ENCODE measurements around the gene LRCH3.

LRCH3 gene

DNA sequence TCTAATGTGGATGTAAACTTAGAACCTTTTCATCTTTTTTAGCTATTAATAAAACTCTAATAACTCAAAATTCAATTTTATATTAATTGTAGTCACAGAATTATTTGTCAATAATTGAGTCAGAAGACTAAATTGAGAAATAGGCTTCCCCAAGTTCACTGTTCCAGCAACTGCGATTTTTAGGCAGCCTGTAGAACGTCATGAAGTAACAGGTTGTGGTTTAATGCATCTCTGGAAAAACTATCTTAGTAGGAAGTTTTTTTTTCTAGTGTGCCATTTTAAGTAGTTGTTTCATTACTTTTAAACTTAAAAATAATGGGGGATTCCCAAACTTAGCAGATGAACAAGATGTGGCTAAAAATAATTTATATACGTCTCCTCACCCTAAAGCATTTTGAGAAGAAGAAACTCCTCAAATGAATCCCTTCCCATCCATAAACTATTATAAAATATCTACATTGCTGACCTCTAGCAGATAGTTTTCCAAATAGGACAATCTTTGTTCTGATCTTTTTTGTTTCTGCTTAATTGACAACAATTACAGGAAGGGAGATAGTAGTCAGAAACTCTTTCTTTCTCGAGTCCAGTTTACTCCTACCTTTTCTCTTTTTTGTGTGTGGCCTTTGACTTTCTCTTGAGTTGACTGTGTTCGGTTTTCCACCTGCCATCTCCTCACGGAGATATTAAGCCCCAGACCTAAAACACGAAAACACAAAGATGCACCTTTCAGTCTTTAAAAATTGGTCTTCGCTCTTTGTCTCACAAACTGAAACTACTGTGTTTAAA lies 43.1 kb downstream of the LRCH3 start:
- no peak for DNase-seq (ENCODE audit: low read depth)

DNA sequence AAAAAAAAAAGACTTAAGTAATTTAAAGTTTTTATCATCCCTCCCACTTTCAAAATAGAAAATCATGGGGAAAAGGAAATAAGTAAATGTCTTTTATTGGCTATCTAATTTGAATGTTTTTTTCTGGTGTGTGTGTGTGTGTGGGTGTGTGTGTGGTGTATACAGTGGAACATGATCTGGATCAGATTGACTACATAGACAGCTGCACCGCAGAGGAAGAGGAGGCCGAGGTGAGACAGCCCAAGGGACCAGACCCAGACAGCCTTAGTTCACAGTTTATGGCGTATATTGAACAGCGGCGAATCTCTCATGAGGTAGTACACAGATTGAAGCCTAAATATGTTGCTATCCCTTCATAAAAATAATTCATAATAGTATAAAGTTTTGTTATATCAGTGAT lies 44.5 kb downstream of the LRCH3 start:
- no peak for DNase-seq (ENCODE audit: low read depth)

DNA sequence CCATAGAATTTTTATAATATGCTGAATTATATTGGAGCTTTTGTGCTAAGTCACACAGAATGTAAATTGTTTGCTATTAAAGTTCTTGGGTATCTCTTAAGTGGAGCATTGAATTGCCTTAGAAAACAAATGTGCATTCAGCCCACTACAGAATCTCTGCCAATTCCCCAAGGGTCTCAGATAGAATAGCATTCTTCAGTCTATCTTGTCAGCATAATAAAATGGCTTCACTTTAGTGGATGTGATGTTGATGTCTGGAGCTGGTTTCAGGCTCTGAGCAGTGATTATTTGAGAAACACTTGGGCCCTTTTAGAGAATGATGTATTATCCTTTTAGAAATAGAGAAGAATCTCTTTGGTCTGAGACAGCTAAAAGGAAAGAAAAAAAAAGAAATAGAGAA lies 45.2 kb downstream of the LRCH3 start:
- DNase-seq (ENCODE audit: low read depth) = no peak

DNA sequence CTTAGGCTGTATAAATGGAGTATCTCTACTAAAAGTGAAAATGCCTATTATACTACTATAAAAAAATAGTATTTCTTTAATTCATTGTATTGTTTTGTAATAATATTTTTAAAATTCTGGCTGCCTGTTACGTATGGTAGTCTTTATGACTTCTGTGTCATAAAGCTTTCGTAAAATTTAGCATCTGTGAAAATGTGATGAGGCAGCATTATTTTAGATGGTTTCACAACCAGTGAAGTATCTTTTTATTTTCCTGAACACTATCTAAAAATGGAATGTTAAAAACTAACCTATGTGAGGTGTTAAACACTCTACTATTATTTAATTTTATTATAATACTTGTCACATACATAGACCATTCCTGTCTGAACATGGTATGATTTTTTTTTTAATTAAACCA lies 46.2 kb downstream of the LRCH3 start:
- no peak for DNase-seq (ENCODE audit: low read depth)

DNA sequence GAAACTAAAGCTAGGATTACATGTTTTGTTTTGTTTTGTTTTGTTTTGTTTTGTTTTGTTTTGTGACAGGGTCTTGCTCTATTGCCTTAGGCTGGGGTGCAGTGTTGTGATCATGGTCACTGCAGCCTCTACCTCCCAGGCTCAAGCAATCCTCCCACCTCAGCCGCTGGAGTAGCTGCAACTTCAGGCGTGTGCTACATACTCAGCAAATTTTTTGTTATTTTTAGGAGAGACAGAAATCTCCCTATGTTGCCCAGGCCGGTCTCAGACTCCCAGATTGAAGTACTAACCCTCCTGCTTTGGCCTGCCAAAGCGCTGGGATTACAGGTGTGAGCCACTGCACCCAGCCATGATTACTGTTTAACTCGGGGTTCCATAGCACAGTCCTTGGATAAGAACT lies 50.7 kb downstream of the LRCH3 start:
- DNase-seq (ENCODE audit: low read depth) = no peak

DNA sequence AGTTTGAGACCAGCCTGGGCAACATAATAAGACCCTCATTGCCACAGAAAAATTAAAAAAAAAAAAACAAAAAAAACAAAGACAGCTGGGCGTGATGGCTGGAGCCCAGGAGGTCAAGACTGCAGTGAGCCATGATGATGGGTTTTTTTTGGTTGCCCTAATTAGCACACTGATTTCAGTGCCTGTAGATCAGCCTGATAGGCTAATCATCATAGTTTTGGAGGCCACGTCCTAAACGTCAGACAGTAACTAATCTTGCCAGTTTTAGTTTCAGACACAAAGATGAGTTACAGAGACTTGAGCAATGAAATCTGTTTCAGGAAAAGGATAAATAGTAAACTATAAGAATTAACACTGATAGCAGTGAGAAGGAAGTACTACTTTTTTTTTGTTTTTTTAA lies 55.4 kb downstream of the LRCH3 start:
- DNase-seq (ENCODE audit: low read depth) = no peak

DNA sequence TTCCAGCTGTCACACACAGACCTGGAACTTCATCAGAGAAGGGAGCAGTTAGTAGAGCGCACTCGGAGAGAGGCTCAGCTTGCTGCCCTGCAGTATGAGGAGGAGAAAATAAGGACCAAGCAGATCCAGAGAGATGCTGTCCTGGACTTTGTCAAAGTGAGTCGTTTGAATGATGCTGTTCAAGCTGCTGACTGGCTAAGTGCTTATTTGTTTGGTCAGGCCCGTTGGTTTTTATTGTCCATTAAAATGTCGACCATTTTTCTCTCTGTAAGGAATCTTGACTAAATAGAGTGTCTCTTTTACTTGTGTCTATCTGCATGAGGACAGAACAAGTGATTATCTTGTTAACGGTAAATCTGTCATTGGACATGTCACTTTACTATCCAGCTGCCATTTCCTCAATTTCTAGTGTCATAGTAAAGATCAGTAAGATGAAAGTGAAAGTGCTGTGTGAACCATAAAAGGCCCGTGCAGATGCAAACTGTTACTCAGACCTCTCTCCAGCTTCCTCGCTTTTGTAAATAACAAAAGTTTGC lies 56.9 kb downstream of the LRCH3 start:
- no peak for DNase-seq (ENCODE audit: low read depth)

DNA sequence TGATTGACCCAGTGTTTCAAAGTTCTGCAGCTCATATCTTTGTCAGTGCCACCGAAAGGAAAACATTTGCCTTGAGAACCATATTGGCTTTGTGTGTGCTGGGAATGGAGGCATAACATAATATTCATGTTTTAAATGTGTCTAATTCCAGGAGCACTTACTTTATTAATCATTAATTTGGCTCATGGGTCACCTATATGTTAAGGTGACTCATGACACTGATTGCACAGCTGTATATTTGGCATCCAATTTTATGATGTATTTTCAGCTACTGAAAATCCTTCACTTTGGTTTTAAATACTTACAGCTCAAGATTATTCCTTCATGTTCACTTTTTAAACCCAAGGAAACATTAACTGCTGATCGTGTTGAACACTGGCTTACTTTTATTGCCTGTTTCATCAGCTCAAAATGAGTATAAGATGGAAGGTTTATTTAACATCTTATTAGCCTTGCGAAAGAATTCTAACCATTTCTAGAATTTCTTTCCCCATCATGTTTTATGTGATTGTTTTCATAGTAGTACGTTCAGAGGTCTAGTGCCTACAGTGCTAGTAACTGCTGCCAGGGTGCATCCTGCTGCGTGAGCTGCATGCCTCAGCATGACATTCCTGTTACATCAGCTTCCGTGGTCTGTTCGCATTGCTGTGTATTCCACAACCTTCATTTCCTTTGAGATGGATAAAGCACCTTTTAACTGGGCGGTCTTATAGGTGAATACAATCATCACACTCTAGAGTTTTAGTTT lies 63.7 kb downstream of the LRCH3 start:
- no peak for DNase-seq (ENCODE audit: low read depth)

DNA sequence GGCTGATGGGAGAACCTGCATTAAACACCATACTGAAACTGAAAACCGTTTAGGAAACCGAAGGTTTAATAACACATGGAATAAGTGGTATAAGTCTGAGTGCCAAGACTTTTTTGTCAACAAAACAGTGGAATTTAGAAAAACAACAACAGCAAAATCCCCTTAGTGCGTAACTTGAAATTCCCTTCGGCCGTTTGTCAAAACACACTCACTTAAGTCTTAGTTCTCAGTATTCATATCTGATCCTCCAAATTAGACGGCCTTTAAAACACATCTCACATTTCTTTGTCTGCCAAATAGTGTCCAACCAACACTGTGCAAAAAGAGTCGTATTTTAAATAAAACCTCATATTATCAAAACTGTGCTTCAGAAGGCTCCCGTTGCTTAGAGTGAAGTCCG lies 64.5 kb downstream of the LRCH3 start:
- DNase-seq (ENCODE audit: low read depth) = no peak

DNA sequence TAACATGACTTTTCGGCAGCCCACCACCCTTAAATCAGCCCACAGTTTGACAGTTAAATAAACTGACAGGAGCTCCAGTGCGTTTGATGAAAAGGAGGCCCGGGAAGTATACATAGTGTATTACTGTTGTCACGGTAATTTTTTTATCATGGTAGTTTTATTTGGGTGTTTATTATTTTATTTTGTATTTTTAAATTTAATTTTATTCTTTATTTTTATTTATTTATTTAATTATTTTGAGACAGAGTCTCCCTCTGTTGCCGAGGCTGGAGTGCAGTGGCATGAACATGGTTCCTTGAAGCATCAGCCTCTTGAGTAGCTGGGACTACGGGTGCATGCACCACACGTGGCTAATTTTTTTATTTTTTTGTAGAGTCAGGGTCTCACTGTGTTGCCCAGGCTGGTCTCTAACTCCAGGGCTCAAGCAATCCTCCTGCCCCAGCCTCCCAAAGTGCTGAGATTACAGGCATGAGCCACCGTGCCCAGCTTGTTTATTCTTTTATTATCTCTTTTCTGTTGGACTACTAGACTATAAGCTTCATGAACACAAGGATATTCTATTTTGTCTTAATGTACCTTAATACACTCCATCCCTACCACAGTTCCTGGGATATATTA lies 65.3 kb downstream of the LRCH3 start:
- no peak for DNase-seq (ENCODE audit: low read depth)

DNA sequence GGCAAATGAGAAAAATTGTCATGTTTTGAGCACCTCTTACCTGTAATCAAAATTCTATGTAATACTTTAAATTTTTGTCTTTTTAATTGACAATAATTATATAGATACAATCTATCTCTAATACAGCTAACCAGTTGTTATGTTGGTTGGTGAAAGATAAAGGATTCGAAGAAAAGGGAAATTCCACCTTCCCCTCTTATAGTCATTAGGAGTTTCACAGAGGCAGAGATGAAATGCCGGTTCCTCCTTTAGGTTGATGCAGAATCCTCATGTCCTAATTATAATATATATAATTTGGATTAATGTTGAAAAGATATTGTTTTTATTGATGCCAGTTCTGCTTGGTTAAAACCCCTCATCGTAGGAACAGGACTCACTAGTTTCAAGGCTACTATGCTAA lies 67.1 kb downstream of the LRCH3 start:
- DNase-seq (ENCODE audit: low read depth) = no peak

DNA sequence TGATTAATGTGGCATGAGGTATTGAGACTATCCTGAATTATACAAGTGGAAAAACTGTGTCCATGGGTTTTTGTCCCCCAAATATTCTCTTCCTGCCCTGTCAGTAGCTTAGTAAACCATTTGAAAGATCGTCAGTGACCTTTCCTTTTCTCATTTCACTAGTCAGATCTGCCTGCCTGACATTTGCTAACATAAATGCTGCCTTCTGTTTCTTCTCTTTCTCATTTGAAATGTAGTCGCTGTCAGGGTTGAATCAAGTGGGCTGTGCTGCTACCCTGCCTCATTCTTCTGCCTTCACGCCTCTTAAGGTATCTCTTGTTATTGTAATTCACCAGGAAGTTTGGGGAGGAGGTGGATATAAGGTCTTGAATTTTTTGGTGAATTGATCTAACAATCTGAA lies 67.5 kb downstream of the LRCH3 start:
- DNase-seq (ENCODE audit: low read depth) = no peak

DNA sequence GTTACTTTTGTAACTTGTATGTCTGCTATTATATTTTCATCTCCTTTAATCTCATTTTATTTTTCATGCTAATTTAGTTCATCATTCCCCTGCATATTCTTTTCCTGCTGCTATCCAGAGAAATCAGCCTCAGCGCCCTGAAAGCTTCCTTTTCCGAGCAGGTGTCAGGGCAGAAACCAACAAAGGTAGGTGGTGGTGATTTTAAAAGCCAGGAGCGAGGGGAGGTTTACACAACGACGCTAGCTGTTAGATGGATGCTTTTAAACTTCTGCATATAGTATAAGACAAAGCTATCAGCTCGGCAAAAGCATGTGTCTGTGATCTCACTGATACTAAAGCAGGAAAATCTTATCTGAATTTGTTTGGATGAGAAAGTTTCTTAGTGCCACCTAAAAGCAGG lies 75.0 kb downstream of the LRCH3 start:
- no peak for DNase-seq (ENCODE audit: low read depth)

DNA sequence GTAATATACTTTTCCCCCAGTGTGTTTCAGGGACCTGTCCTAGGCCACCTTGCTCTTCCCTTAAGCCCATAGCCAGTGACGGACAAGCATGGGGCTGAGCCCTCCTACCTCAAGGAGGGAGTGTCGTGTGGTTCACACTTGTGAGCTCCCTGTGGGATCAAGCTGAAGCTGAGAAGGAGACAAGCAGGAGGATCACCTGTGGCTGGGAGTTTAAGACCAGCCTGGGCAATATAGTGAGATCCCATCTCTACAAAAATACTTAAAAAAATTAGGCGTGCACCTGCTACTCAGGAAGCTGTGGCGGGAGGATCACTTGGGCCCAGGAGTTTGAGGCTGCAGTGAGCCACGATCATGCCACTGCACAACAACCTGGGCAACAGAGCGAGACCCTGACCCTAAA lies 82.3 kb downstream of the LRCH3 start:
- no peak for DNase-seq (ENCODE audit: low read depth)

DNA sequence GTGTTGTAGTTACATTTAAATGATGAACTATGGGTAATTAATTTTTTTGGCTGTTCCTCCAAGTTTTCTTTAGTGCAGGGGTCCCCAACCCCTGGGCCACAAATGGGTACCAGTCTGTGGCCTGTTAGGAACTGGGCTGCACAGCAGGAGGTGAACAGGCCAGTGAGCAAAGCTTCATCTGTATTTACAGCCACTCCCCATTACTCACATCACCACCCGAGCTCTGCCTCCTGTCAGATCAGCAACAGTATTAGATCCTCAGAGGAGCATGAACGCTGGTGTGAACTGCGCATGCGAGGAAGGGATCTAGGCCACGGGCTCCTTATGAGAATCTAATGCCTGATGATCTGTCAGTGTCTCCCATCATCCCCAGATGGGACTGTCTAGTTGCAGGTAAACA lies 83.0 kb downstream of the LRCH3 start:
- DNase-seq (ENCODE audit: low read depth) = no peak

DNA sequence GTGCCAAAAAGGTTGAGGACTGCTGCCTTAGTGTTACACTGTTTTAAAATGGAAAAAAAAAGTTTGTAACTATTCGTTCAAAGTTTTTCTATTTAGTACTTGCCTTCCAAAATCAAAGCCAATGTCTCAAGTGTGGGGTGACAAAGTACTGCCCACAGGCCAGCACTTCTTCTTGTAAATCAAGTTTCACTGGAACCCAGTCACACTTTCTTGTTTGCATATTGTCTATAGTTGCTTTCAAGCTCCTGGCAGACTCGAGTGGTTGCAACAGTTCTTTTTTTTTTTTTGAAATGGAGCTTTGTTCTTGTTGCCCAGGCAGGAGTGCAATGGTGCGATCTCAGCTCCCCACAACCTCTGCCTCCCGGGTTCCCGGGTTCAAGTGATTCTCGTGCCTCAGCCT lies 83.6 kb downstream of the LRCH3 start:
- no peak for DNase-seq (ENCODE audit: low read depth)

DNA sequence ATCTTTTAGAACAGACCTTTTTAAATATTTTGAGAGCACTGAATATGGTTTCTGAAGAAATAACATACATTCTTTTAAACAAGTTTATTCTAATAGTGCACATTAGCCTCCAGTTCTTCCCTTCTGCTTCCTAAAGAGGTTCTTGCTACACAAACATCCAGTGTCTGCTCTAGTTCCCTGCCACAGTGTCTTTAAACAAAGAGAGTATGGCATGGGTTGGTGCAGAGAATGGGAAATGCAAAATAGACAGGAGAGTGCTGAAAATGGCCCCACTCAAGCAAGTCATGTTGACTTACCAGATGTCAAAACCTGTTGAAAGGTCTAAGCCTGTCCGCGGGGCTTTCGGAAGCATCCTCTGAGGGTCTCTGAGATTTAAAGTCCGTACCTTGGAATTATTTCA lies 86.8 kb downstream of the LRCH3 start:
- DNase-seq (ENCODE audit: low read depth) = no peak

DNA sequence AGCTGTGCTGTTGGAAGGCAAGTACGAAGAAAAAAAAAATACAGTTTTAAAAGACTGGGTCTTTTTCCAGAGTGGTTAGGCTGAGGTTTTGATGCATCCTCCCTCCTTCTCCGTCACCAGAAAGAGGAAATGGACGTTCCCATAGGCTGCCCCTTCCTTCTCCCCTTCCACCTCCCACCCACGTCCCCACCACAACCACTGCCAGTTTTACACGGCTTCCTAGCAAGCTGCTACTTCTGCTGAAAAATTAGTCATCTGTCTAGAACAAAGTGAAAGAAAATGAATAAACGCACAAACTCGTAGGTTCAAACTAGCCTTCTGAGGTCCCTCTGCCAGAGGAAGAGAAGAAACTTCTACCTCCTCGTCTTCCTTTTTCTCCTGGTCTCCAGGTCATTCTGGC lies 87.4 kb downstream of the LRCH3 start:
- DNase-seq (ENCODE audit: low read depth) = peak; percentile 63

DNA sequence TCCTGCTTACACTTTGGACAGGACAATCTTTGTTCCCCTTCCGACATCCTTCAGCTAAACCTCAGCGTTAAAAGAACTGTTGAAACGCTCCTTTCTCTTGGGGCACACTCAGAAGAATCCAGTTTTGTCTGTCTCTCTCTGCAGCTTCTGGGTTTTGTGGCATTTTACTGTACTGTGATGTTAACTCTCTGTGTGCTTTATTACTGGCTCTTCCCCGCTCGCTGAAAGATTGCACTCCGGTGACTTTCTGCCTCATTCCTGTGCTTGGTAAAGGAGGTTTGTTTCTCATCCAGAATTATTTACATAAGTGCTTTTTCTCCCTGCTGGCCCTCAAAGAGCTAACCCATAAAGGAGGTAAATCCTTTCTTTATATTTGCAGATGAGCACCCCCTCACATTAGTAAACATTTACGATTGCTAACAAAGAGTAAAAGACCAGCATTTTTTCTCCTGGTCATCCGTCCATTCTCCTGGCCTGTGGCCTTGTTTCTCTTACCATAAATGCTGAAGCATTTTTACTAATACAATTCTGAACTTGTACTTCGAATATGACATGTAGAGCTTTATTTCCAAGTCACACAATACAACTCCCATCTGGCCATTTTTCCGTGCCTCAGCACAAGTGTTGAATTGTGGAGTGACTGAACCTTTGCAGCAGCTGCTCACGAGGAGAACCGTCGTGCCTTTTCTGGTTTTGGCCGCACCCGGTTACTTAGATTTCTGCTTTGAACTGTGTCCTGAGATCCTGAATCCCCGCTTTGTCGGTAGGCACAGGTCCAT lies 89.6 kb downstream of the LRCH3 start:
- no peak for DNase-seq (ENCODE audit: low read depth)

DNA sequence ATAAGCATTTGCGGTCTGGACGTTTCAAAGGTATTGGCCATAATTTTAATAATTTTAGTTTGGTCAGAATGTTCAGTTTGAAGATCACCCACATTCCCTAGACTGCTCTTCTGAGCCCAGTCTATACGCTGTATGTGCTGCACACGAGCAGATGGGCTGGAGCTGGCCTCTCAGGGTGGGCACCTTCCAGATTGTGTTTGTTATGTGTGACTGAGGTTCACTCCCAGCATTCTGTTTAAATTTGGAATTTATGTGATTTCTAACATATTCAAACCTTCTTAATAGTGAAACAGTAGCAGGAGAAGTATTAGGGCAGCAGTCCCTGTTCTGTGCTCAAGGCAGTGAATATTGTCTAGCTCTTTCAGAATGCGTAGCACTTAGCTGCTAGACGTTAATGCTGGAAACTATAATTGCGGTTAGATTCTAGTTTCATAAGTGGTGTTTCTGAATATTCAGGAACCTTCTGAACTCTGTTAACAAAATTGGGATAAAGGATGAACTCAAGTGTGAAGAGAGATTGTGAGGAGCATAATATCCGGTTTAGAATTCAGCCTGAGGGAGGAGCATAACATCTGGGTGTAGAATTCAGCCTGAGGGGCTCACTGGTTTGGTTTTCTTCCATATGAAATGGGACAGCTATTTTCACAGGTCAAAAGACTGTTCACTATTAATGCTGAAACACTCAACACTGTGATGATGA lies 90.4 kb downstream of the LRCH3 start:
- no peak for DNase-seq (ENCODE audit: low read depth)

DNA sequence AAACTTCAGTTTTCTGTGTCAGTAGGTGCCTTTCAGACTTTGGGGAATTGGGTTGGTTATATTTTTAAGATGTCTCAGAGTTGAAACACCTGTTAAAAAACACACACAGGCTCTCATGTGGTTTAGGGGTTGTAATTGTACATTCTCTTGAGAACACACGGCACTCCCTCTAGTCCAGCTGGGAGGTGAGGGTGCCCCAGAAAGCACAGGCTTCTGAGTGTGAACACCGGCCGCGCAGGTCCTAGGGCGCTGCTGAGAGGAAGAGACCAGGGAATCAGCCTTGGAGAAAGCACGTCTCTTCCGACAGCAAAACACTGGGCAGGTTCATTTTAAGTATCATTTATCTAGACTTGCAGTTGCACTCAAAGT lies 90.9 kb downstream of the LRCH3 start:
- DNase-seq (ENCODE audit: low read depth) = no peak

DNA sequence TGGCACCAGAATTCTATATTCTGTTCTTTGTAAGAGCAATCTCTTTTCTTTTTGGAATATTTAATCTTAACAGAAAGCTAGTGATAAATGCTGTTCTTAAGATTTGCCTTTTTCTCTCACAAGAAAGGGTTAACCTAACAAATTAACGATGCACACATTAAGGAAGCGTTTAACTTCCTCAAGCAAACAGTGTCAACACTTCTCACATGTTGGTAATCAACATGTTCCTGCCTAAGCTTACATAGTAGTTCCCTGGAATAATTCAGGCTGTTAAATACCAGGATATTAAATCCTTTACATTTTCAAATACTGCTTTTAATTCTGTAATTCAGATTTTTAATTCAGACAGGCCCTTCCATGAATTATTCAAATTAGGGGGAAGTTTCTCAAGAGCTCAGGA lies 91.5 kb downstream of the LRCH3 start:
- no peak for DNase-seq (ENCODE audit: low read depth)
